ENCODE results near the gene IL20.

DNA sequence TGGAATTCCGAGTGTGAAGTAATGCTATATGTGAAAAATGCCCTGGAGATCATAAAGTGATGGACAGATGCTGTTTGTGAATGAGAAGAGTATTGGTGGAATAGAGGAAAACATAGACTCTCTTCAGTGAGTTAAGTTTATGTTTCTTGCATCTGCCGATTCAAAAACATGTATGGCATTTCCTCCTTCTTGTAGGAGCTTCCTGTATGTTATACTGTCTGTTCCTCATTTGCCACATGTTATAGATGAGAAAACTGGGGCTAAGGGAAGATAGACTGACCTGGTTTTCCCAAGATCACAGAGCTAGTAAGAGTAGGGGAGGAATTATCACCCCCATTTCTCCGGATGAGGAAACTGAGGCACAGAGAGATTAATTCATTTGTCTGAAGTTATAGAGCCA lies 41.1 kb upstream of the IL20 start:
- no peak for TF ChIP-seq CTCF (IDR thresholded peaks at IDR 0.05)
- no peak for TF ChIP-seq POLR2A (IDR thresholded peaks at IDR 0.05)
